ENCODE measurements around the gene ARID4A. TPM values are rescaled to one million over a fixed set of nuclear protein-coding genes. Genes with fewer than 3 reads are reported as not detected.

Gene ARID4A
- total RNA-seq, 4 donors from 2014 or later: 12.8 to 31.1 (median 18.8) TPM

GRCh38 chr14:58299401-58300330 lies 1.3 kb downstream of the ARID4A start:
- TF ChIP-seq CTCF (IDR thresholded peaks at IDR 0.05): no peak
- TF ChIP-seq POLR2AphosphoS5 (IDR thresholded peaks at IDR 0.05): no peak
- no peak for TF ChIP-seq POLR2A (IDR thresholded peaks at IDR 0.05)
- TF ChIP-seq EP300 (IDR thresholded peaks at IDR 0.05): no peak
- ATAC-seq: no peak
- WGBS, 2 donors (ENCODE audit: low coverage in 1 of 2): 2 to 5% methylated on average over 16 to 17 of the region's 48 CpGs

GRCh38 chr14:58301416-58301815 lies 3.1 kb downstream of the ARID4A start:
- no peaks in the 10 kb centered on the region for H3K27me3 ChIP-seq
- H3K4me1 ChIP-seq: peaks cover 0 to 27% (median 3%) of the 10 kb centered on the region in 3 donors
- no peak for TF ChIP-seq POLR2A (IDR thresholded peaks at IDR 0.05)
- no peak for TF ChIP-seq EP300 (IDR thresholded peaks at IDR 0.05)
- TF ChIP-seq POLR2AphosphoS5 (IDR thresholded peaks at IDR 0.05): no peak
- TF ChIP-seq CTCF (IDR thresholded peaks at IDR 0.05): no peak
- no peak overlapping the region for H3K27ac ChIP-seq
- ATAC-seq: no peak
- H3K9me3 ChIP-seq: no peaks in the 10 kb centered on the region
- no peak overlapping the region for H3K4me3 ChIP-seq
- H3K36me3 ChIP-seq: peaks cover 0 to 40% of the 10 kb centered on the region in 2 donors
- WGBS, 2 donors (ENCODE audit: low coverage in 1 of 2): 72 to 94% methylated on average over 3 of the region's 3 CpGs

More at GRCh38 chr14:58299401-58300330, 1.3 kb downstream of the ARID4A start:
- Histone ChIP-seq H3K36me3 (peaks cover 0 to 37% of the 10 kb centered on the region in 2 donors), H3K27ac (peak overlapping the region; percentile 66 to 98 (median 95)), H3K9me3 (no peaks in the 10 kb centered on the region), H3K4me3 (peak overlapping the region; percentile 65 to 98), H3K4me1 (peaks cover 0 to 43% (median 3%) of the 10 kb centered on the region in 3 donors), H3K27me3 (no peaks in the 10 kb centered on the region)

- Histone ChIP-seq H3K27ac (no peak overlapping the region), H3K4me1 (peaks cover 0 to 13% (median 0%) of the 10 kb centered on the region in 3 donors), H3K36me3 (peaks cover 0 to 71% of the 10 kb centered on the region in 2 donors), H3K9me3 (no peaks in the 10 kb centered on the region), H3K4me3 (no peak overlapping the region), H3K27me3 (no peaks in the 10 kb centered on the region)
- no peak for ATAC-seq
- no peak for TF ChIP-seq POLR2A (IDR thresholded peaks at IDR 0.05)
- TF ChIP-seq EP300 (IDR thresholded peaks at IDR 0.05): no peak
- no peak for TF ChIP-seq CTCF (IDR thresholded peaks at IDR 0.05)
- no peak for TF ChIP-seq POLR2AphosphoS5 (IDR thresholded peaks at IDR 0.05)
- WGBS, 2 donors (ENCODE audit: low coverage in 1 of 2): 58 to 79% methylated on average over 2 of the region's 2 CpGs
Measured at GRCh38 chr14:58305730-58306129, 7.4 kb downstream of the ARID4A start.

GRCh38 chr14:58307597-58308316 lies 9.4 kb downstream of the ARID4A start:
- WGBS, 2 donors (ENCODE audit: low coverage in 1 of 2): 88 to 91% methylated on average over 6 to 7 of the region's 8 CpGs
- TF ChIP-seq EP300 (IDR thresholded peaks at IDR 0.05) (no peak), POLR2AphosphoS5 (IDR thresholded peaks at IDR 0.05) (no peak), POLR2A (IDR thresholded peaks at IDR 0.05) (no peak), CTCF (IDR thresholded peaks at IDR 0.05) (no peak)
- peaks cover 0 to 79% of the 10 kb centered on the region in 2 donors for H3K36me3 ChIP-seq
- ATAC-seq: no peak
- no peaks in the 10 kb centered on the region for H3K27me3 ChIP-seq
- H3K9me3 ChIP-seq: no peaks in the 10 kb centered on the region
- H3K4me1 ChIP-seq: peaks cover 0 to under 1% (median 0%) of the 10 kb centered on the region in 3 donors
- H3K4me3 ChIP-seq: no peak overlapping the region
- no peak overlapping the region for H3K27ac ChIP-seq

Data from gastroesophageal sphincter (tissue), 4 donors.